ENCODE results near the gene BAIAP3.
A peak's percentile ranks its signal among the peaks of the same experiment; 100 is the strongest.

Gene BAIAP3

DNA sequence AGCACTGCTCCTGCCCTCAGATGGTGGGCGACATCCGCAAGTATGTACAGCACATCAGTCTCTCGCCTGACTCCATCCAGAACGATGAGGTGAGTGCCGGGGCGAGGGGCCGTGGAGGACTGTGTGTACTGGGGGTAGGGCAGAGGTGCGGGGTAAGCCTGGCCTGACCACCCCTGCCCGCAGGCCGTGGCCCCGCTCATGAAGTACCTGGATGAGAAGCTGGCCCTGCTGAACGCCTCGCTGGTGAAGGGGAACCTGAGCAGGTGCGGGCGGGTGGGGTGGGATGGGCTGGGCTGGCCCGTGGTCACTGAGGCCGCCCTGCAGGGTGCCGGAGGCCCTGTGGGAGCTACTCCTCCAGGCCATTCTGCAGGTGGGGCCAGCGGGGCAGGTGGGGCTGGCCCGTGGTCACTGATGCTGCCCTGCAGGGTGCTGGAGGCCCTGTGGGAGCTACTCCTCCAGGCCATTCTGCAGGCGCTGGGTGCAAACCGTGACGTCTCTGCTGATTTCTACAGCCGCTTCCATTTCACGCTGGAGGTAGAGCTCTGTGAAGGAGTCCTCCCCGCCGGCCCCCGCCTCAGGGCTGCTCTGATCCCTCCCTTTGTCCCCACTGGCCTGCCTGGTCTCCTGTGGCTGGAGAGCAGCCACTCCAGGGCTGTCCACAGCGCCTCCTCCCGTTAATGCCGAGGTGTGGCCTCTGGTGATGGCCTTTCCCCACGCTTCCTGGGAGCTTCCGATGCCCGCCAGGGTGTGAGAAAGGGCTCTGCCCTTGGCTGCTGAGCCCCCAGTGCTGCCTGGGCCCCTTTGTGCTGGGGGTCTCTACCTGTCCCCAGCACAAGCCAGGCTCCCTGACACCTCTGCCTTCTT, 13.2 kb downstream of the BAIAP3 start:
- no peak for DNase-seq (ENCODE audit: low spot score)

GRCh38 chr16:1347286-1347855, 13.9 kb downstream of the BAIAP3 start:
- DNase-seq (ENCODE audit: low spot score): no peak

GRCh38 chr16:1347962-1348361, 14.5 kb downstream of the BAIAP3 start:
- no peak for DNase-seq (ENCODE audit: low spot score)

- DNase-seq (ENCODE audit: low spot score): no peak
Observed at GRCh38 chr16:1348441-1348840, 15.0 kb downstream of the BAIAP3 start.

DNA sequence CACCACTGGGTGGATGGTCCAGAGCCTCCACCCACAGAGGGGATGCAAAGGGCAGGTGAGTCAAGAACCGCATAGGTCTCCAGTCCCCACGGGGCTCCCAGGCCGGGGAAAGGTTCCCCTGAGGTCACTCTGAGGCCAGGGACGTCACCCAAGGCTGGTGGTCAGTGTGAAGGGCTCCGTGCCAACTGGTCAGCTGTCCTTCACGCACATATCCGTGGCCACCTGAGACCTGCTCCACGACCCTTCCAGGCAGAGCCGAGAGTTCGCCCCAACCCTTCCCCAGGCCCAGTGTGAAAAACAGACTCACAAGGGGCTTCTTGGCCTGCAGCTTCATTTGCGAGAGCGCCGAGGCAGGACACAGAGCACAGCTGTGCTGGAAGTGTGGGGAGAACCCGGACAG, 15.5 kb downstream of the BAIAP3 start:
- DNase-seq (ENCODE audit: low spot score): no peak

DNA sequence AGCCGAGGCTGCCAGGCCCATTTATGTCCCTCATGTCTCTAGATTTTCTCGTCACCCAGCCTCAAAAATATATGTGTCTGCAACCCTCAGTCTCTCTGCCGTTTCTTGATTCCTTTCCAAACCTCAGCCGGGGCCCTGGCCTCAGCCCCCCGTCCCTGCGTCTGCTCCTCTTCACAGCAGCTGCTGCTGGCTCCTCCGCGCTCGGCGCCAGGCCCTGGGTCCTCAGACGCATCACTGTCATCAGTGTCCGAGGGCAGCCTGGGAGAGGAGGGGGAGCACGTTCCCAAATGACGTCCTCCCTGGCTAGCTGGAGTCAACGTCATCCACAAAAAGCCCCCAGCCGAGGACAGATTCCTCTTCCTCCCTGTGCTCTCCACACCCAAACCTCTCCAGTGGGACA, 15.9 kb downstream of the BAIAP3 start:
- DNase-seq (ENCODE audit: low spot score): no peak

GRCh38 chr16:1349951-1350350, 16.5 kb downstream of the BAIAP3 start:
- no peak for DNase-seq (ENCODE audit: low spot score)

DNA sequence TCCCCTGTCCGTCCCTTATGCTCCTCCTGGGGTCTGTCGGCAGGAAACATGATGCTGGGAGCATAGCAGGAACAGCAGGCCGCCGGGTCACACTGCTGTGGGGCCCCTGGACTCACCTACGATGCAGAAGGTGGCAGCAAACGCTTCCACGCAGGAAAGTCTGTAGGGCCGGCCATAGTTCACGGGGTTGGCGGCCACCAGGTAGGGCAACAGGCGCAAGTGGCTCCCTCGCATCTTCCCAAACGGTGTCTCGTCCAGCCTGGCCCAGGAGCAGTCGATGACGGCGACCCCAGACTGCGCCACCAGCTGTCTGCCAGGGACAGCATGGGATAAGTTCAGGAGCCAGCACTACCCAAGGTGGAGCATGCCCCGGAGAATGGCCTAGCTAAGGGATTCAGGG, 17.2 kb downstream of the BAIAP3 start:
- no peak for DNase-seq (ENCODE audit: low spot score)

- no peak for DNase-seq (ENCODE audit: low spot score)
Observed at GRCh38 chr16:1351215-1351581, 17.8 kb downstream of the BAIAP3 start.

- peak; percentile 88 for DNase-seq (ENCODE audit: low spot score)
Observed at GRCh38 chr16:1351582-1352362, 18.3 kb downstream of the BAIAP3 start, which contains the start of the genes GNPTG and TSR3. Gene GNPTG, plus strand, starts transcription at chr16:1351931. Its CDS starts 35 bp downstream, at chr16:1351966. Gene TSR3, minus strand, starts transcription at chr16:1351878. Its CDS starts 74 bp downstream, at chr16:1351804.

DNA sequence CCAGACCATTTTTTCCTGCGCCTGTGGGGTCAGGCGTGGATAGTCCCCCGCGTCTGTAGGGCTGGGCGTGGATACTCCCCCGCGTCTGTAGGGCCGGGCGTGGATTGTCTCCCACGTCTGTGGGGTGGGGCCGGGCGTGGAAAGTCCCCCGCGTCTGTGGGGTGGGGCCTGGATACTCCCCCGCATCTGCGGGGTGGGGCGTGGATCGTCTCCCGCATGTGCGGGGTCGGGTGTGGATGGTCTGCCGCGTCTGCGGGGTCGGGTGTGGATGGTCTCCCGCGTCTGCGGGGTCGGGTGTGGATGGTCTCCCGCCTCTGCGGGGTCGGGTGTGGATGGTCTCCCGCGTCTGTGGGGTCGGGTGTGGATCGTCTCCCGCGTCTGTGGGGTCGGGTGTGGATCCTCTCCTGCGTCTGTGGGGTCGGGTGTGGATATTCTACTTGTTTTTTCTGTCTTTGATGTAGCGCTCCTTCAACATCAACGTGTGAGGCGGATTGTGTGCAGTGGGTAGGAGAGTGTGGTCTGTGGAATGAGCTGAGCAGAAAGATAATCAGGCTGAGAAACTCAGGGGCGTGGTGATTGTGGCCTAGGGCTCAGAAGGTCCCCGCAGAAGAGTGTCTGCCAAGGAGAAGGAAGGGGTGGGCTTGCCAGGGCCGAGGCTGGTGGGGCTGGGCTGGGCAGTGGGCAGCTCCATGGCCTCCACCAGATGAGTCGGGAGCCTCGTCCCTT, 21.5 kb downstream of the BAIAP3 start:
- DNase-seq (ENCODE audit: low spot score): no peak

GRCh38 chr16:1355591-1355990, 22.1 kb downstream of the BAIAP3 start:
- DNase-seq (ENCODE audit: low spot score): no peak

GRCh38 chr16:1356061-1356900, 22.8 kb downstream of the BAIAP3 start:
- DNase-seq (ENCODE audit: low spot score): no peak

GRCh38 chr16:1357906-1358566, 24.6 kb downstream of the BAIAP3 start:
- no peak for DNase-seq (ENCODE audit: low spot score)

DNA sequence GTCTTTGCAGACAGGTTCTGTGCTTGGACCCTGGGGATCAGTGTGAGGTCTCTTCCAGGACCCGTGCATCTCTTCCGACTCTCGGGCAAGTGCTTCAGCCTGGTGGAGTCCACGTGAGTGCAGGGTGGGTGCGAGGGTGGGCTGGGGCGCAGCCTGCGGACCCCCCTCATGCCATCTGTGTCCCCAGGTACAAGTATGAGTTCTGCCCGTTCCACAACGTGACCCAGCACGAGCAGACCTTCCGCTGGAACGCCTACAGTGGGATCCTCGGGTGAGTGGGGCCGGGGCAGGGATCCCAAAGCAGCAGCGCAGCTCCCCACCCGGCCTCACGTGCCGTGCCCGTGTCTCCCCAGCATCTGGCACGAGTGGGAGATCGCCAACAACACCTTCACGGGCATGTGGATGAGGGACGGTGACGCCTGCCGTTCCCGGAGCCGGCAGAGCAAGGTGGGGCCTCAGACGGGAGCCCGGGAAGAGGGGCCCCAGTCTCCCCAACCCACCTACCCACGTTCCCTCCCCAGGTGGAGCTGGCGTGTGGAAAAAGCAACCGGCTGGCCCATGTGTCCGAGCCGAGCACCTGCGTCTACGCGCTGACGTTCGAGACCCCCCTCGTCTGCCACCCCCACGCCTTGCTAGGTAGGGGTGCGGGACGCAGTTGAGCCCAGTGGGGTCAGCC, 28.4 kb downstream of the BAIAP3 start:
- no peak for DNase-seq (ENCODE audit: low spot score)

- DNase-seq (ENCODE audit: low spot score): no peak
Observed at GRCh38 chr16:1362807-1363206, 29.4 kb downstream of the BAIAP3 start.

DNA sequence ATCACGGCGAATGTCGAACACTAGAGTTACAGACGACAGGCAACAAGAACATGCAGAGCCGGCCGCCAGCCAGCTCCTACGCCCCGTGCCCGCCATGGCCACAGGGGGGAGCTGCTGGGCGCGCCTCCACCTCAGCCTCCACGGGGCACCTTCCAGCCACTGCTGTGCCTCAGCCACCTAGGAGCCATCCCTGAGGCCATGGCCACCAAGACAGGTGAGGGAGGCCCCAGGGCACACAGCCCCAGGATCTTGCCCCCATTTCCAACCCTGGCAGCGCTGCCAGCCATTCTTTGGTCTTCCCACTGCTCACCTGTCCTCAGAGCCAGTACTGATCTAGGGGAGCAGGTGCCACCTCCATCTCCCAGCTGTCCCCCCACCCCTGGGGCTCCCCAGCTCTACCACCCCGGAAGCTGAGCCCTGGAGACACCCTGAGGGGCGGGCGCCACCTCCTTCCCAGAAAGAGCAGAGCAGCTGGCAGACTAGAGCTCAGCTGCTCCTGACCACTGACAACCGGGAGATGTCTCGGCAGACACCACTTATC, 30.1 kb downstream of the BAIAP3 start:
- DNase-seq (ENCODE audit: low spot score): peak; percentile 30

DNA sequence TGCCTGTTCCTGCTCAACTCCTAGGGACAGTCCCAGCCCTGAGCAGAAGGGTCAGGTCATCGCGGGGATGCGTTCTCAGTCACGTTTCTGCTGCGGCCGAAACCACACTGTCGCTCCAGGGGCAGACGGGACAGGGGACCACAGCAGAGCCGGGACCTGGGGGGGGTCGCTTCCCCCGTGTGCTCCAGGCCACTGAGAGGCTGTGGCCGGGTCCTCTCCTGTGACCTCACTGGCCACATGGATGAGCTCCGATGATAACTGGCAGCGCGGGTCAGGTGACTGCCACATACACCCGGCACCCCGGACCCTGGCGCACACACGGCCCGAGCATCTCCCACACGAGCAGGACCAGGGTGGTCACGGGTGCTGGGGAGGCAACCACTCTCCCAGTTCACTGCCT, 31.1 kb downstream of the BAIAP3 start:
- no peak for DNase-seq (ENCODE audit: low spot score)

DNA sequence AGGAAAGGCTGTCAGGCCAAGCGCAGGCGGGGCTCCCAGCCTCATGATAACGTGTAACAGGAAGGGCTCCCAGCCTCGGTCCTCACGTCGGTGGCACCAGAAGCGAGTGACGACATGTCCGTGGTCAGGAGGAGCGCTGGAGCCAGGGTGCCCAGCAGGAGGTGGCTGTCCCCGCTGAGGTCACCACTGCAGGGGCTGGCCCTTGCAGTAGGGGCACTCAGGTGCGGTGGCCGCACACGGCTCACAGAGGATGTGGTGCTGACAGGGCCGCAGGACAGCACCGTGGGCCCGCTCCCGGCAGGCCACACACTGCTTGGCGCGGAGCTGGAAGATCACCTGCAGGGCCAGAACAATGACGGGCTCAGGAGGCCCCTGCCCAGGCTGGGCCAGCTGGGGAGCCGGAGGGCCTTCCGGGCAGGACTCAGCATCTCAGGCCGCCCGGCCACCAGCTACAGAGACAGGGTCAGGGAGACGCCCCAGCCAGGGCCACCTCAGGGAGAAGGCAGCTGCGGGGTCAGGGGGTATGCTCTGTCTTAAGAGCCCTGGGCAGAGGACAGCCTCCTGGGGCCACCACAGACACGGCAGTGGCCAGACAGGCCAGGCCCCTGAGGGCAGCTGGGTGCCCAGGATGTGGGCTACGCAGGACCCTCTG, 32.7 kb downstream of the BAIAP3 start:
- DNase-seq (ENCODE audit: low spot score): no peak
